Muscle of back (tissue), 11 donors: ENCODE data around the gene TEX19. TPM values are rescaled to one million over a fixed set of nuclear protein-coding genes. Genes with fewer than 3 reads are reported as not detected.

ENCODE experiments used
- DNase-seq, 3 donors: peaks; one replicate each; pipeline versions ENCODE4 v3.0.0 to v3.0.0-alpha.2; 2013
- polyA plus RNA-seq, 10 donors: library from polyadenylated mRNA; unstranded; fragments of 120-200 nt; gene quantifications; one replicate each; pipeline ENCODE4 v1.2.1, GENCODE V29; 2013; ENCODE audit not compliant: insufficient read length in 10 of 10

Gene TEX19
- polyA plus RNA-seq, 10 donors, result 0.14 to 0.20 (median 0.15) TPM; not detected in 7

DNA sequence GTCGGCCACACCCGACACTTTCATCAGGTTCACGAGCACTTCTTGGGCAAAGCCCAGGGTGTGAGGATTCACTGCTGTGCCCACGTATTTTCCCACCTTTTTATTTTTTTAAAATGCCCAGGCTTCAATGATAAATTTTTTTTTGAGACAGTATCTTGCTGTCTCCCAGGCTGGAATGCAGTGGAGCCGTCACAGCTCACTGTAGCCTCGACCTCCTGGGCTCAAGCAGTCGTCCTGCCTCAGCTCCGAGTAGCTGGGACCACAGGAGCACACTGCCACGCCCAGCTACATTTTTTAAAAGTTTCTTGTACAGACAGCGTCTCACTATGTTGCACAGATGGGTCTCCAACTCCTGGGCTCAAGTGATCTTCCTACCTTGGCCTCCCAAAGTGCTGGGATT lies 30.3 kb downstream of the TEX19 start:
- no peak for DNase-seq

DNA sequence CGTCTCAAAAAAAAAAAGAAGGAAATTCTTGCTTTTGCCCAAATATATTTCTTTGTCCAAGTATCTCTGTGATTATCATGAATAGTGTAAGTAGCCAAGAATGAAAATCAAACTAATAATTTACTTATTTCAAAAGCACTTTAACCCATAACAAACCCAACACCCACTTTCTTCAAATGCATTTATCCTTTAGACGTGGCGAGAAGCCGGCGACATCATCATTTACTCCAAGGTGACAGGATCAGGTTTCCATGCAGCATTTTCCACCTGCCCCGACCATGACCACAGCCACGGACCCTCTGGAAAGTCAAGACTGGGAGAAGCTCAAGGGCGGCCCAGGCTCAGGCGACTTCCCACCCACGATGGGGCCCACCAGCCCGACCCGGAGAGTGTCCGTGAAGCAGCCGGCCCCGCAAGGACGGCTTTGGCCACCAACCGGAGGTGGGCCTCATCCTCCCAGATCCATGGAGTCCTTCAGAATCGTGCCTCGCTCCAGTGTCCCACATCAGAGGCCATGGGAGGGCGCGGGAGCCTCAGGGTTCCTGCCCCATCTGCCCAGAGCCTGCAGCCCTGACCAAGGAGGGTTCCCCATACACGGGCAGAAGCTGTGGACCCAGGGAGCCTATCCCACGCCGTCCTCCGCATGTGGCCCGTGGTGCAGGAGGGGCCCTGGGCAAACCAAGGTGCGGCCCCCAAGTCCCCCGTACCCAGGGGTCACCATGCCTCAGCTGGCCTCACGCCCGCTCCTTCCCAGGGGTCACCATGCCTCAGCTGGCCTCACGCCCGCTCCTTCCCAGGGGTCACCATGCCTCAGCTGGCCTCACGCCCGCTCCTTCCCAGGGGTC lies 31.2 kb downstream of the TEX19 start:
- DNase-seq, result no peak

DNA sequence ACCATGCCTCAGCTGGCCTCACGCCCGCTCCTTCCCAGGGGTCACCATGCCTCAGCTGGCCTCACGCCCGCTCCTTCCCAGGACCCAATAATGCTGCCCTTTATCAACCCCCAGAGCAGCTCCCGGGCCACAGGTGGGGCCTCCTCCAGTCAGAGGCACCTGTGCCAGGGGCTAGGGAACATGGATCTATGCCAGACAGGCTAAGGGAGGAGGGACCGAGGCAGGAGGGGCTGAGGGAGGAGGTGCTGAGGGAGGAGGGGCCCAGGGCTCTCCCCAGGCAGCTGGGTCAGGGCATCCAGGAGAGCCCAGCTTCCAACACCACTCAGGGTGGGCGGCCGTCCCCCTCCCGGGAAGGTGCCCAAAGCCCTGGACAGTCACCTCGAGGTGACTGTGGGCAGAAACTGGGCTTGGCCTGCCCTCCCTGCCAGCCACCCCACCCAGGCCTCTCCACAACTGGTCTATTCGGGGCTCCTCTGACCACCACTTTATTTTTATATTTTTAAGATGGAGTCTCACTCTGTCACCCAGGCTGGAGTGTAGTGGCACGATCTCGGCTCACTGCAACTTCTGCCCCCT lies 31.9 kb downstream of the TEX19 start:
- no peak for DNase-seq

DNA sequence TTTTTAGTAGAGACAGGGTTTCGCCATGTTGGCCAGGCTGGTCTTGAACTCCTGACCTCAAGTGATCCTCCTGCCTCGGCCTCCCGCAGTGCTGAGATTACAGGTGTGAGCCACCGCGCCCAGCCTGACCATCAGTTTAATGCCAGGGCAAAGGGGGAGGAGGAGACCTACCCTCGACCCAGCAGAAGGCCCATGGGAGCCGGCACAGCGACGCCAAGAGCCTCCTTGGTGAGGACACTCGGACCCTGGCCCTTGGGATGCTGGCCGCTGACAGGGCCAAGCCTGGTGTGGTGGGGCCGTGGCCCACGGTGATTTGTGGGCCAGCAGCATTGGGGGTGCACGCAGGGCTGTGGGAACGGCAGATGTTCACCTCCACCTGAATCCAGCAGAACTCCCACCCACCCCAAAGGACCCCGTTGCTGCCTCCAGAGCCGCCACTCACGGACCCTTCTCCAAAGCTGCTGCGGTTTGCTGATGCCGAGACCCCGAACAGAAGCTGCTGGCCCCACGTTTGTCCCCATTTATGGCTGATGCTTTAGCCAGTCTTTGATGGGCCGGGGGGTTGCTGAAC lies 32.5 kb downstream of the TEX19 start:
- no peak for DNase-seq

DNA sequence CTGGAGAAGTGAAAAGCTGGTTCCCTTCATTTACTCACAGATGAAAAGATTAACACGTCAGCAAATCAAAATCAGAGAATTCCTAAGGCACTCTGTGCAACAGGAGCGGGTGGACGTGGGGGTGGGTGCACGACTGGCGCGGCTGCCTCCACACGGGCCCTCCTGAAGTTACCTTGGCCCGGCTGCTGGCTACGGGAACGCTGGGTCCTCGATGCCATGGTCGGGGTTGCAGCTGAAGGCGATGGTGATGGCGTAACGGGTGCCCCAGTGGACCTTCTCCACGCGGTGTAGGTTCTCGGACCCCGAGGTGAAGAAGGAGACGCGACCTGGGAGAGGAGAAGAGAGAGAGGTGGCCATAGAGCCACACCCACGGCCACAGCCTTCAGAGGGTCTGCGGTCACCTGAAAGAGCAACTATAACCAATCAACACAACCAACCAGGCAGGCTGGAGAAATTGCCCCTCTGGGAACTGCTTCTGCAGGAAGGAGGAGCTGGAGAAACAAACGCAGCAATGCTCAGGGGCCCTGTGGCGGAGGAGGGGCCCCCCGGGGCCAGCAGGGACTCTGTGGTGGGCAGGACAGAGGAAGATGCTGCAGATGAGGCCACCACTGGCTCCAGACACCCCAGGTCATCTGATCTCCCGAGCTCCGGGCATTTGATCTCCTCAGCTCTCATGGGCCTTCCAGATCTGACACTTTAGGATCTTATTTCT lies 33.3 kb downstream of the TEX19 start:
- no peak for DNase-seq

DNA sequence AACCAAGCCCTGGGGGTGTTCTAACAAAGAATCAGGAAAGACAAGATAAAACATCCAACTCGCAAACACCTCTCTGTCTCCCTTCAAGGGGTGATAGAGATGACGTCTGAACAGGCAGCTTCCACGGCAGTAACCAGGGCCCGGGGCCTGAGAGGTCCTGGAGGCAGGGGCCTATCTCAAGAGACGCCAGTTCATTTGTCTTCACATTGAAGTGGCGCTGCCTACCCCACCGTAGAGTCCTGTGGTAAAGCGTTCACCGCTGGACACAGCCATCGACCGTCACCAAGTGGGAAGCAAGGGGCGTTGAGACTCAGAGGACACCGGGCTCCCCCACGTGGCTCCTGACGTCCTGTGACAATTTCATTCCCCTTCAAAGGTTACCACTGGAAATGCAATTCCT lies 33.9 kb downstream of the TEX19 start:
- DNase-seq, result no peak

DNA sequence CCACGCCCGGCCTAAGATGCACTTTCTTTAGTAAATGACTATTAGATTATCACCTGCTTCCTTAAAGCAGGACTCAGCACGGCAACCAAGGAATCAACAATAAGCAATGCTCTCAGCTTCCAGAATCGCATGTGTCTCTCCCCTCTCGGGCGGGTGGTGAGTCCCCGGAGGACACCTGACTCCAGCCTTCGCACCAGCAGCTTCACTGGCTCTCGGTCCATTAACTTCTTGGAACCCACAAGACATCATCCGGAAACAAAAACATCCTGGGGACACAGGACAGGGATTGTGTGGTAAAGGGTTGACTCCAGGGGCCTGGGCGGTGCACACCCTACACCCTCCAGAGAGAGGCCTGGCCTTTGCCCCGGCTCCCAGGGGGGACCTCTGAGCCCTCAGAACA lies 35.2 kb downstream of the TEX19 start:
- DNase-seq, result no peak

DNA sequence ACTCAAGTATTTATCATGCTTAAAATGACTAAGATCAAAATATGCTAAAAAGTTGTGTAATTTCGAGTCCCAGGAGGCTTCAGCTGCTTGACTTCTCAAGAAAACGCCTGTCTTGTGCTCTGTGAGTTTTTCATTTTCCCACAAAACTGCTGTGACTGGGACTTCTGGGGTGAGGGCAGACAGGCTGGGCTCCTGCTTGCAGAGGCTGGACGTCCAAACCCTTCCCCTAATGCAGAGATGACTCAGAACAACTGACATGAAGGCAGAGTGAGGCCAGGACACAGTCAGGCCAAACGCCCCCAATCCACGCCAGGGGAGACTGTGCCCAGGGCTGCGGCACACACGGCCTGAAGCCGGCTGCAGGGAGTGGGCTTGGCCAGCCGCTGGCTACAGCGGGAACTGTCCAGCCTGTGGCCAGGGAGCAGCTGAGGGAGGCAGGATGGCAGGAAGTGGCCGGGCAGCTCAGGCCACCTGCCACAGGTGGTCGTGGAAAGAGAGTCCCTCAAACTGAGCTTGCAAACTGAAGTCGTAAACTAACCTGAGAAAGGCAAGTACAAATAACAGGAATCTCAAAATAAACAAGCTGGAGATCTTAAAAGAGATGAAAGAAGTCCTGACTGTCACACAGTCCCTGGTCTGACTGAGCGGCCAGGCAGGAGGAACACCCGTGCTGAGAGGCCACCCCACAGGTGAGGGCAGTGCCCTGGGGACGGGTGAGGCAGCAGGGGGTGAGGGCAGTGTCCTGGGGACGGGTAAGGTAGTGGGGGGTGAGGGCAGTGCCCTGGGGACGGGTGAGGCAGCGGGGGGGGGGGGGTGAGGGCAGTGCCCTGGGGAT lies 37.8 kb downstream of the TEX19 start:
- peak in 1 of 3 donors; percentile 91 for DNase-seq

DNA sequence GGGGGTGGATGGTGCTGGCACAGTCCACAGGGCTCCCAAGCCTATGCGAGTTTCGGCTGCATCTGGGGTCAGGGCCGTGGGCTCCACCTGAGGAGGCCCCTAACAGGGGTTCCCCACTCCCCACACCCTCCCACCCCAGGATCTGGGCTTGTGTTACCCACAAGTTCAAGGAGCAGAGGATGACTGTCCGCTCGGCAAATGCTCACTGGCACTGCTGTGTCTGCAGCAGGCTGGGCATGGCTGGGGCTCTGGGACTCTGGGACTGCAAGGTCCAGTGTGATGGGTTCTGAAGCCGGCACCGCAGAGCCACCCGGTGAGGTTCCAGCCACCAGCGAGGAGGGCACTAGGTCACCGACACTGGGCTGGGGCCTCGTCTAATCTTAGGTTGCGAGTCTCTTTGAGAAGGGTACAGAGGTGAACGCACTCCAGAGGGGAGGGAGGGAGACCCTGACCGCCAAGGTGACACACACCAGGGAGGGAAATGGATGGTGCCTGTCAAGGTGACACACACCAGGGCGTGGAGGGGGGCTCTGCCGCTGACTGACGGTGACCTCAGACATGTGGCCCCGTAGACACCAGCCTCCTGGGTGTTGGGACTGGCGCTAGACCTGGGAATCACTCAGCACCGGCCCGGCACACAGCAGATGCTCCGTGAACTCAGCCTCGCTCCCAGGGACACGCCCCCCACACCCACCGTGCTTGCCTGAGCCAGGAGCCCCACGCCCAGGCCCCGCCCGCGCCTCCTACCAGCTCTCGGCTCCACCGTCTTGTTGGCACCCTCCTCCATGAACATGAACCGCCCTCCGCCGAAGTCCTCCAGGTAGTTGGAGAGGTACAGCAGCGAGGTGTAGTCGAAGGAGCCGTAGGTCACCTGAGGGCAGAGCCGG lies 38.6 kb downstream of the TEX19 start:
- DNase-seq, result no peak

DNA sequence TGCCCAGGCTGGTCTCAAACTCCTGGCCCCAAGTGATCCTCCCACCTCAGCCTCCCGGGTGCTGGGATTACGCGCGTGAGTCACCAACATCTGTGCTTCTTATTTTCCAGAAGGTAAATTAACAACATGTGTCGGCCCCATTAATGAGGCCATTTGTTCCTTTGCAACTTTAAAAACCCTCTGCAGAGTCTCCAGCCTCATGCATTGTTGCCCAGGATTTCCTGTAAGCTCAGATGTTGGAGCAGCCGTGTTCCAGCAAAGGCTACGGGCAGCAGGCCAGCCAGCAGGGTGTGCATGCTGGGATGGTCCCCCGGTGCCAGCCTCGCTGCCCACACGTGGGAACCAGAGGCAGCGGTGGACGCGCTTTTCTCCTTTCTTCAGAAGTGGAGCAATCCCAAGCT lies 40.0 kb downstream of the TEX19 start:
- DNase-seq, result peak; percentile 80 to 92 (median 88)

DNA sequence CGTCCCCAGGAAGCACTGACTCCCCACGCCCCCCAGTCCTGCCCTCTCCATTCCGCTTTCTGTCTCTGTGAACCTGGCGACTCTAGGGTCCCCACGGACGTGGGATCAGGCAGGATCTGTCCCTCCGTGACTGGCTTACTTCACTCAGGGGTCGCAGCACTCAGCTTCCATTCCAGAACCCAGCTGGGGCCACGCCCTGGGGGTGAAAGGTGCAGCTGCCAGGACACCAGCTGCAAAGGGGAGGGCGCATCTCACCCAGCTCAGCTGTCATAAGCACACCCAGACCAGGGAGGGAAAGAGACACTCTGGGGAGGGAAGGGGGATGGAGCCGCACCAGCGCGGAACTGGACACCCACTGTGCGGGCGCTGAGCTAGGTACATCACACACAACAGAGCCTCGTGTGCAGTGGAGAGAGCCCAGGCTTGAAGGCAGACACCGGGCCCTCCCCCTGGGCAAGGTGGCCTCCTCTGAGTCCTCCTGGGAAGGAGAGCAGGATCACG lies 40.6 kb downstream of the TEX19 start:
- DNase-seq, result peak; percentile 67 to 87 (median 73)

DNA sequence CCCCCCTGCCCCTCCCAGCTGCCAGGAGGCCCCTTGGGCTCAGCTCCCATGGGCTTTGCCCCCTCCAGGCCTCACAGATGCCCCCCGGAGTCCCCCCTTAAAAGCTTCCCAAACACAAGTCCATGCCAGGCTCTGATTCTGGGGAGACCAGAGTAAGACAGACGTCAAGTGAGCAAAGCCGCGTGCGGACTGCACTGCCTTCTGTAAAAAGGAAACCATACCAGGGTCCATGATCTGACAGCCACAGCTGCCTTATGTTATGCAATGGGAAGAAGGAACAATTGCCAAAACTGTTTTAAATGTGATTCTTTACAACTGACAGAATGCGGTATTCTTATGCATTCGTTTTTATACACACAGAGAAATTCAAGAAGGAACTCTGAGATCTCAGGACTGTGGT lies 41.2 kb downstream of the TEX19 start:
- DNase-seq, result peak in 2 of 3 donors; percentile 49 to 77

DNA sequence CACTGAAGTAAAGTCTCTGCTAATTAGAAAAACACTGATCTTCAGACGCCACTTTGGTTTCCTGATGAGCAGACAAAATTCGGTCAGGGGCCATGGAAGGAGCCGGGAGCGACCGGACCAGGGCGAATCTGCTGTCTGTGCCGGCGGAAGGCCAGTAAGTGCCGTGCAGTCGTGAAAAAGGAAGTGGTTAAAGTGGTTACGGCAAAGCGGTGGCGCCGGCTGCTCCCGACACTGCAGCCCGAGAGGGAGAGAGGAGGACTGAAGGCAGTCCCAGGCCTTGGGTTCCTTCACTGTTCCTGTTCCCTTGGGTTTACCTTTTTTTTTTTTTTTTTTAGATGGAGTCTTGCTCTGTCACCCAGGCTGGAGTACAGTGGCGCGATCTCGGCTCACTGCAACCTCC lies 41.8 kb downstream of the TEX19 start:
- no peak for DNase-seq

DNA sequence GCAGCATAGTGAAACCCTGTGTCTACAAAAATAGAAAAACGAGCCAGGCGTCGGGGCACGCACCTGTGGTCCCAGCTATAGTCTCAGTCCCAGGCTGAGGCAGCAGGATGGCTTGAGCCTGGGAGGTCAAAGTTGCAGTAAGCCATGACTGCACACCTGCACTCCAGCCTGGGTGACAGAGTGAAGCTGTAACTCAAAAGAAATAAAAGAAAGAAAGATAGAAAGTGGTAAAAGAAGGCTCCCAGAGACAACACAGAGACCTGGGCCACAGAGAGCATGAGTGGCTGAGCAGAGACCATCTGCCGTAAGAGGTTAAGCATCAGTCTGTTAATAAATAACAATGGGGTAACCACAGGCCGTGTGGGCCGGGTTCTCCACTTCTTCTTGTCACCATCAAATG lies 43.8 kb downstream of the TEX19 start:
- no peak for DNase-seq

DNA sequence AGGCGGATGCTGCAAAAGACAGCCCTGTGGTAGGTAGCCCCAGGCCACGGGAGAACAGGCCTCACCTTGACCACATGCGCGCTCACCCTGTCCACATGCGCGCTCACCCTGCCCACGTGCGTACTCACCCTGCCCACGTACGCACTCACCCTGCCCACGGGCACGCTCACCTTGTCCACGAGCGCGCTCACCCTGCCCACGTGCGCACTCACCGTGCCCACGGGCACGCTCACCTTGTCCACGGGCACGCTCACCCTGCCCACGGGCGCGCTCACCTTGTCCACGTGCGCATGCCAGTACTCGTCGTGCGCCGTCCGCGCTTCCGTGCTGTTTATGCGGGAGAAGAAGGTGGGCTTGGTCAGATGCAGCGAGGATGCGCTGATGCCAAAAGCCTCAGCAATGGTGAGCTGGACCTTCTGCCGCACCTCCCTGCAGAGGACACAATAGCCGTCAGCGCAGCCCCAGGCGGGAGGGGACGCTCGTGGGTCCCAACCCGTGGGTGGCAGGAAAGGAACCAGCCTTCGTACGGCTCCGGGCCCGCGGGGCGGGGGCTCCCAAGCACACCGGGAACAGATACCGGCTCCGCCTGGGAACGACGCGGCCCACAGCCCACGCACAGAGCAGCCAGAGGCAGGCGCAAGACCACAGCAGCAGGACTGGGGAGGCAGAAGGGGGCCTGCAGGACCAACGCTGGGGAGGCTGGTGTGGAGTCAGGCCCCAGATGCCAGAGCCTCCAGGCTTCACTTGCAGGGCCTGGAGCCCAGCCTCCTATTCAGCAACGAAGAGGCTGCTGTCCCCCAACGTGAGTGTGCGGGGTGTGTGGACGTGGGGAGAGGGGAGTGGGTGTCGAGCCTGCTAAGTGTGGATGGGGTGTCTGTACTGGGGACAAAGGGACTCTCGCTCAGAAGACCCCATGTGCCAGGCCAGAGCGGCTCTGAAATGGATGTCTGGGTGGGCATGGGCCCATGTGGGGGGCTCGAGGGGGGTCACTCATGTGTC lies 44.9 kb downstream of the TEX19 start:
- no peak for DNase-seq

DNA sequence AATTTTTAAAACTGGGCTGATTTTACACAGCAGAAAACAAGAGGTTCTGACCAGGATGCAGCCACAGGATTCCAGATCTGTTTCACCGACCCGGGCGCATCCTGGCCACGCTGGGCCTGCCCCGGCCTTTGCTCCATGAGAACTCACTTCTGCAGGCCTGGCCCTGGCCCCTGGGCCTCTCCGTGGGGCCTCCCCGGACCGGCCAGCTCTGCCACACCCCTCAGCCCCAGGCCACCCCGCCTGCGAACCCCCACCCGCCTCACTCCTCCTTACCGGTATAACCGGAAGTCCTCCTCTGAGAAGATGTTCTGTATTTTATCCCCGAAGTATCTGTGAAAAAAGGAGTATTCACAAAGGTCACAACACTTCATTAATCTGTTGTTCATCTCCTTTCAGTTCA lies 46.0 kb downstream of the TEX19 start:
- no peak for DNase-seq

DNA sequence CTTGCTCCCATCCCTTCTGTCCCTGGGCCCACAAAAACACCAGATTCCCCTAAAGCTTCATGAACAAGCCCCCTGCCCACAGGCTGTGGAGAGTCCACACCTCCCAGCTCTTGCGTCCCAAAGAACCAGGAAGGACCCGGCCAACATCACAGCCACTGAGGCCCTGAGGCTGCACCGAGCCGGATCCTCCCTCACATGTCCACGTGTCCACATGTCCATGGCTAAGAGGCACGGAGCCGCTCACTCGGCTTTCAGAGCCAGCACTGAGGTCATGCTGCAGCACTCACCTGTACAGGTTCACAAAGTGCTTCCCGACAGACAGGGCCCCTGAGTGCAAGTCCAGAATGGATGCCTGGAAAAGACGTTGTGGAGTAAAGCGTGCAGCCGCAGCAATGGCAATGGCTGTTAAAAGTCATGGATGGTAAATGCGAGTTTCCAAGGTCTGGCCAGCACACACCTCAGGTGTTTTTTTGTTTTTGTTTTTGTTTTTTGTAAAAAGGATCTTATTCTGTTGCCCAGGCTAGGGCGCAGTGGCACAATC lies 47.2 kb downstream of the TEX19 start:
- DNase-seq, result no peak

DNA sequence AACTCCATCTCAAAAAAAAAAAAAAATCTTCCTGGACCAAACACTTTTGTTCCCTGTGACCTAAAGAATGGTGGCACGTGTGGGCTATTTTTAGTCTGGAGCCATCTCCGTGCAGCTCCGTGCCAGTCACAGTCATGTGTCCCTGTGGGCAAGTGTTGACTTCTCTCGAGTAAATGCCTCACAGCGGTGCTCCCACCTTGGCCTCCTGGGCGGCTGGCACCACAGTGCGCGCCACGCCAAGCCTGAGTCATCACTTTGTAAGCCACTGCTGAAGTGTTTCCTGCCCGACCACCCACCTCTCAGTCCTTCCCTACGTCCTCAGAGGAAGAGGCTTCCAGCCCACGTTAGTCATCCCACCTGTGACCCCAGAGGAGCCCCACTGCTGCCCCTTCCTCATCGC lies 48.2 kb downstream of the TEX19 start:
- no peak for DNase-seq
